ENCODE results near the gene CORO7.

The CORO7 gene

DNA sequence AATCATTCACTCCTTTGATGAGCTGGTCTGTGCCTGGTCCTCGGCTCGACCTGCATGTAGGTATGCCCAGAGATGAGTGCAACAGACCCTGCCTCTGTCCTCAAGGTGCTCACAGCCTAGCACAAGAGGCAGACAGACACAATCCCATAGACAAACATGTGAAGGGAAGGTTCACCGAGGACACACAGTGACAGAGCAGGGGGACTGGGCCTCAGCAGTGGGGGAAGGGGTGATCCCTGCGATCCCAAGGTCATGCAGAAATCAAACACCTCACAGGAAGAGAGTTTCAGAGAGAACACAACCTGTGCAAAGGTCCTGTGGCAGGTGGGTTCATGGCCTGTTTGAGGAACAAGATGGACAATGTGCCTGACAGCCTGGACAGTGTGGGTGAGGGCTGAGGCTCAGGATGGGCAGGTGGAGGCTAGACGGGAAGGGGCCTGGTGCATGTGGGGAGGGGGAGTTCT is 49.0 kb downstream of the CORO7 start:
- POLR2A ChIA-PET: no interaction called here
- TF ChIP-seq SP1 (IDR thresholded peaks at IDR 0.05): no peak
- no peak for TF ChIP-seq FOXA1 (IDR thresholded peaks at IDR 0.05)
- no peak for TF ChIP-seq HDGF (IDR thresholded peaks at IDR 0.05; ENCODE audit: borderline replicate concordance)
- no peak for TF ChIP-seq LEF1 (IDR thresholded peaks at IDR 0.05; ENCODE audit: borderline replicate concordance)
- TF ChIP-seq ELF4 (IDR thresholded peaks at IDR 0.05): no peak
- TF ChIP-seq FOXK2 (IDR thresholded peaks at IDR 0.05): no peak
- no peak for TF ChIP-seq BHLHE40 (IDR thresholded peaks at IDR 0.05; ENCODE audit: borderline replicate concordance)
- no peak for TF ChIP-seq NFRKB (IDR thresholded peaks at IDR 0.05)
- TF ChIP-seq ARNT (IDR thresholded peaks at IDR 0.05): no peak
- TF ChIP-seq TARDBP (IDR thresholded peaks at IDR 0.05): no peak
- TF ChIP-seq L3MBTL2 (conservative IDR thresholded peaks at IDR 0.05): no peak
- TF ChIP-seq SUZ12 (IDR thresholded peaks at IDR 0.05): no peak
- TF ChIP-seq, protein P1, sequence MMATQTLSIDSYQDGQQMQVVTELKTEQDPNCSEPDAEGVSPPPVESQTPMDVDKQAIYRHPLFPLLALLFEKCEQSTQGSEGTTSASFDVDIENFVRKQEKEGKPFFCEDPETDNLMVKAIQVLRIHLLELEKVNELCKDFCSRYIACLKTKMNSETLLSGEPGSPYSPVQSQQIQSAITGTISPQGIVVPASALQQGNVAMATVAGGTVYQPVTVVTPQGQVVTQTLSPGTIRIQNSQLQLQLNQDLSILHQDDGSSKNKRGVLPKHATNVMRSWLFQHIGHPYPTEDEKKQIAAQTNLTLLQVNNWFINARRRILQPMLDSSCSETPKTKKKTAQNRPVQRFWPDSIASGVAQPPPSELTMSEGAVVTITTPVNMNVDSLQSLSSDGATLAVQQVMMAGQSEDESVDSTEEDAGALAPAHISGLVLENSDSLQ (IDR thresholded peaks at IDR 0.05): no peak
- TF ChIP-seq ZNF384 (IDR thresholded peaks at IDR 0.05): no peak
- no peak for TF ChIP-seq CTBP1 (IDR thresholded peaks at IDR 0.05; ENCODE audit: borderline replicate concordance)
- no peak for TF ChIP-seq FOXM1 (IDR thresholded peaks at IDR 0.05; ENCODE audit: borderline replicate concordance)
- no peak for DNase-seq (ENCODE audit: extremely low spot score)
- CTCF ChIA-PET: no interaction called here

DNA sequence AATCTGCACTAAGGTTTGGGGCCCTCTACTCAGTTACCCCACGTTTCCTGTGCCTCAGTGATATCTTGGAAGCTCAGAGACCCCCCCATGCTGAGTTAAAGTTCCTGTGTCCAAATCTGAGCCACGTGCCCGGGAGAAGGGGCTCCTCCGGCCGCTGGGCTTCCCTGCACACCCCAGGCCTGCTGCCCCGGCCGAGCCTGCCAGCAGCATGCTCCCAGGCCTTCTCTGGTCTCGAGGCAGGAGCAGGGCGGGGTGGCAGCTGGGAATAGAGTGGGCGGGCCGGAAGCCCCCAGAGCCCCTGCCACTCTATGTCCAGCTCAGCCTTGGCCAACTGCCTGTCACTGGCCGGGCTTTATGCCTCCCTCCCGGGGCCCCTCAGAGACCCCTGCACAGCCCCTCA is 50.4 kb downstream of the CORO7 start:
- POLR2A ChIA-PET: interaction anchor here (1.0 to 2.1 kb wide), 2 partner anchors 15 to 27 kb away, joined by 3 to 8 read pairs; partner anchors contain the start of gene PAM16
- CTCF ChIA-PET: no interaction called here
- DNase-seq (ENCODE audit: extremely low spot score): no peak
- TF ChIP-seq FOXA1 (IDR thresholded peaks at IDR 0.05): no peak
- no peak for TF ChIP-seq CTBP1 (IDR thresholded peaks at IDR 0.05; ENCODE audit: borderline replicate concordance)
- TF ChIP-seq BHLHE40 (IDR thresholded peaks at IDR 0.05; ENCODE audit: borderline replicate concordance): no peak
- TF ChIP-seq SUZ12 (IDR thresholded peaks at IDR 0.05): no peak
- no peak for TF ChIP-seq NFRKB (IDR thresholded peaks at IDR 0.05)
- no peak for TF ChIP-seq L3MBTL2 (conservative IDR thresholded peaks at IDR 0.05)
- no peak for TF ChIP-seq FOXM1 (IDR thresholded peaks at IDR 0.05; ENCODE audit: borderline replicate concordance)
- TF ChIP-seq HDGF (IDR thresholded peaks at IDR 0.05; ENCODE audit: borderline replicate concordance): no peak
- no peak for TF ChIP-seq ARNT (IDR thresholded peaks at IDR 0.05)
- no peak for TF ChIP-seq ELF4 (IDR thresholded peaks at IDR 0.05)
- TF ChIP-seq, protein P1 (IDR thresholded peaks at IDR 0.05): no peak
- TF ChIP-seq SP1 (IDR thresholded peaks at IDR 0.05): no peak
- TF ChIP-seq TARDBP (IDR thresholded peaks at IDR 0.05): no peak
- TF ChIP-seq FOXK2 (IDR thresholded peaks at IDR 0.05): no peak
- no peak for TF ChIP-seq LEF1 (IDR thresholded peaks at IDR 0.05; ENCODE audit: borderline replicate concordance)
- TF ChIP-seq ZNF384 (IDR thresholded peaks at IDR 0.05): no peak

DNA sequence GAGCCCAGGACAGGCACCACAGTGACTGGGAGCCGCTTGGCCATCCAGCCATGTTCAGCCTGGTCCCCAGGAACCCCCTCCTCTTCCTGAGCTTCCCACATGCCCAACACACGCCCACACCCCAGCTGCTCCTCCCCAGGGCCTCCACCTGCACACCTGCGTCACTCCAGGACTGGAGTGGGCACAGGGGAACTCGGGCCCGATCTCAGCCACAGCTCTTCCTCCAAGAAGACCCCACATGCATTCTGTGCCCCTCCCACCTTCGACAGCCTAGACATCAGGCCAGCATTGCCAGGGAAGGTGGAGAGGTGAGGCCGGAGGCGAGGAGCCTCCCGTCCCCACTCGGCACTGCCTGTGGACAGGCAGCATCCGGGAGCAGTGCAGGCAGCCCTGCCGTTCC is 50.8 kb downstream of the CORO7 start:
- DNase-seq (ENCODE audit: extremely low spot score): no peak
- TF ChIP-seq, protein P1 (IDR thresholded peaks at IDR 0.05): no peak
- no peak for TF ChIP-seq CTBP1 (IDR thresholded peaks at IDR 0.05; ENCODE audit: borderline replicate concordance)
- CTCF ChIA-PET: no interaction called here
- POLR2A ChIA-PET: interaction anchor here (1.0 to 2.1 kb wide), 2 partner anchors 15 to 28 kb away, joined by 3 to 8 read pairs; partner anchors contain the start of gene PAM16

DNA sequence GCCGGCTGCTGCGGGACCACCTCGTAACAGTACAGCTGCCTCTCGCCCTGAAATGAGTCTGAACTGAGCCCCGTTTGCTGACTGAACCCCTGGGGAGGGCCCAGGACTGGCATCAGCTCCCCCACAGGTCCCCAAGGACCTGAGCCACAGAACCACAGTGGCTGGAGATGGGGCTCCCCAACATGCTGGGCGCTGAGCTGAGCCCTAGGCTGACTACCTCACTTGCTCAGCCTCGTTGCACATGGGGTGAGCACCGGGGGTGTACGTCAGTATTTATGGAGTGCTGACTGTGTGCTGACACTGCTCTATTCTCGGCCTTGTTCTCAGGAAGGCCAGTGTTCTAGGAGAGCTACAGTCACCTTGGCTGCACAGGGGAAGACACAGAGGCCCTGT is 51.4 kb downstream of the CORO7 start:
- POLR2A ChIA-PET: interaction anchor here (2.1 kb wide), 1 partner anchor 14 kb away, joined by 8 read pairs; the partner anchor contains the start of gene PAM16
- no peak for TF ChIP-seq SP1 (IDR thresholded peaks at IDR 0.05)
- TF ChIP-seq BHLHE40 (IDR thresholded peaks at IDR 0.05; ENCODE audit: borderline replicate concordance): no peak
- no peak for TF ChIP-seq ARNT (IDR thresholded peaks at IDR 0.05)
- no peak for TF ChIP-seq L3MBTL2 (conservative IDR thresholded peaks at IDR 0.05)
- TF ChIP-seq, protein P1 (IDR thresholded peaks at IDR 0.05): no peak
- no peak for TF ChIP-seq FOXA1 (IDR thresholded peaks at IDR 0.05)
- TF ChIP-seq NFRKB (IDR thresholded peaks at IDR 0.05): no peak
- no peak for TF ChIP-seq TARDBP (IDR thresholded peaks at IDR 0.05)
- no peak for TF ChIP-seq FOXK2 (IDR thresholded peaks at IDR 0.05)
- TF ChIP-seq ELF4 (IDR thresholded peaks at IDR 0.05): no peak
- no peak for TF ChIP-seq CTBP1 (IDR thresholded peaks at IDR 0.05; ENCODE audit: borderline replicate concordance)
- TF ChIP-seq FOXM1 (IDR thresholded peaks at IDR 0.05; ENCODE audit: borderline replicate concordance): no peak
- TF ChIP-seq HDGF (IDR thresholded peaks at IDR 0.05; ENCODE audit: borderline replicate concordance): no peak
- no peak for TF ChIP-seq SUZ12 (IDR thresholded peaks at IDR 0.05)
- DNase-seq (ENCODE audit: extremely low spot score): no peak
- CTCF ChIA-PET: no interaction called here

DNA sequence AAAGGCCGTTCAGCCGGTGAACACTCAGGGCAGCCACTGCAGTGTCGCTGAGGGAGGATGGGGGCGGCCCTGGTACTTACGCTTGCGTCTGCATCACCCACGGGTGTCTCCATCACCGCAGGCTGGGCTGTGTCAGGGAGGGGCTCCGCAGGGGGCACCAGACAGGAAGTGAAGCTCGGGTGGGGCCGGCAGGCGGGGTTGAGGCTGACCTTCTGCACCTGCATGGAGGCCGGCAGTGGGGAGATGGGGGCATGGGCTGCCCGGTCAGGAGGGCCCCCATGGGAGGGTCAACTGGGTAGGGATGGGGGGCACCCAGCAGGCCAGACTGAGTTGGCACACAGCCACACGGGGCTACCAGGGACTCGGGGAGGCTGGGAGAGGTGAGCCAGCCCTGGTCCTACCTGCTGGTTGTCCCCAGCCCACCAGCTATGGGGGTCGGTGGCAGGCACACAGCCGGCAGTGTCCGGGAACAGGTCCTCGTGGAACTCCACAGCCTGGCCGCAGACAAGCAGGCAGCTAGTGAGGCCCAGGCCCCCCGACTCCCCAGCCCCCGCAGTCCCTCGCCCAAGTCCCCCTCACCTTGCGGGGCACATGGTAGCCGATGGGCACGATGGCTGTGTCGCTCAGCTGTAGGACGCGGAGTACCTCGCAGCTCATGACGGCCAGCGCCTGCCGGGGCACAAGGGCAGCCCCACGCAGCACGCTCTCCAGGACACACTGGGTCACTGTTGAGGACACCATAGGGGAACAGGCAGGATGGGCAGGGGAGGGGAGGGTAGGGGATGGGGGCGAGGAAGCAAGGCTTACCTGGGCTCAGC is 52.0 kb downstream of the CORO7 start:
- POLR2A ChIA-PET: interaction anchor here (2.1 kb wide), 1 partner anchor 13 kb away, joined by 8 read pairs; the partner anchor contains the start of gene PAM16
- no peak for TF ChIP-seq ZNF384 (IDR thresholded peaks at IDR 0.05)
- no peak for TF ChIP-seq FOXM1 (IDR thresholded peaks at IDR 0.05; ENCODE audit: borderline replicate concordance)
- no peak for TF ChIP-seq CTBP1 (IDR thresholded peaks at IDR 0.05; ENCODE audit: borderline replicate concordance)
- no peak for TF ChIP-seq FOXA1 (IDR thresholded peaks at IDR 0.05)
- TF ChIP-seq SUZ12 (IDR thresholded peaks at IDR 0.05): no peak
- TF ChIP-seq FOXK2 (IDR thresholded peaks at IDR 0.05): no peak
- no peak for TF ChIP-seq L3MBTL2 (conservative IDR thresholded peaks at IDR 0.05)
- CTCF ChIA-PET: interaction anchor here (0.6 kb wide), 1 partner anchor 40 kb away, joined by 4 read pairs; no protein-coding TSS in a partner anchor
- no peak for DNase-seq (ENCODE audit: extremely low spot score)
